ENCODE data around the gene MRPL27. TPM values are rescaled to one million over a fixed set of nuclear protein-coding genes. Genes with fewer than 3 reads are reported as not detected.

Gene MRPL27
- total RNA-seq, 1 experiment from 2014 or later, result 79.0 TPM

- CTCF ChIA-PET, result interaction anchor here (0.6 kb wide), 1 partner anchor 449 kb away, joined by 5 read pairs; no protein-coding TSS in a partner anchor
- H3K36me3 Mint-ChIP-seq (ENCODE audit: insufficient read depth, unreplicated experiment), result peaks cover 45% of the 10 kb centered on the region
- H3K27ac Mint-ChIP-seq (ENCODE audit: unreplicated experiment), result peak overlapping the region; percentile 35
- no TSS peak for BruUV-seq (replicated peaks)
- no peaks in the 10 kb centered on the region for H3K4me1 Mint-ChIP-seq (ENCODE audit: low read depth, unreplicated experiment)
- intact Hi-C loops (cut with micrococcal nuclease; ENCODE audit: unreplicated experiment), result no loop called here
- H3K27me3 Mint-ChIP-seq (ENCODE audit: unreplicated experiment), result no peaks in the 10 kb centered on the region
- no peak for DNase-seq
- no peak for TF ChIP-seq CTCF (IDR thresholded peaks at IDR 0.05; ENCODE audit: unreplicated experiment)
- H3K4me3 Mint-ChIP-seq (ENCODE audit: low read depth, unreplicated experiment), result no peak overlapping the region
- H3K9me3 Mint-ChIP-seq (ENCODE audit: low read depth, unreplicated experiment), result no peaks in the 10 kb centered on the region
Observed at GRCh38 chr17:50359005-50359699, 13.8 kb downstream of the MRPL27 start.

- DNase-seq, result no peak
- H3K36me3 Mint-ChIP-seq (ENCODE audit: insufficient read depth, unreplicated experiment), result peaks cover 50% of the 10 kb centered on the region
- H3K27ac Mint-ChIP-seq (ENCODE audit: unreplicated experiment), result no peak overlapping the region
- H3K4me3 Mint-ChIP-seq (ENCODE audit: low read depth, unreplicated experiment), result no peak overlapping the region
- no peak for TF ChIP-seq CTCF (IDR thresholded peaks at IDR 0.05; ENCODE audit: unreplicated experiment)
- intact Hi-C loops (cut with micrococcal nuclease; ENCODE audit: unreplicated experiment), result no loop called here
- BruUV-seq (replicated peaks), result no TSS peak
- H3K4me1 Mint-ChIP-seq (ENCODE audit: low read depth, unreplicated experiment), result no peaks in the 10 kb centered on the region
- H3K27me3 Mint-ChIP-seq (ENCODE audit: unreplicated experiment), result no peaks in the 10 kb centered on the region
- no peaks in the 10 kb centered on the region for H3K9me3 Mint-ChIP-seq (ENCODE audit: low read depth, unreplicated experiment)
- CTCF ChIA-PET, result interaction anchor here (0.6 kb wide), 1 partner anchor 448 kb away, joined by 5 read pairs; no protein-coding TSS in a partner anchor
Observed at GRCh38 chr17:50358177-50358576, 14.8 kb downstream of the MRPL27 start.

- CTCF ChIA-PET, result interaction anchor here (0.6 kb wide), 1 partner anchor 15 kb away, joined by 3 read pairs; no protein-coding TSS in a partner anchor
- Mint-ChIP-seq H3K36me3 (ENCODE audit: insufficient read depth, unreplicated experiment) (peaks cover 54% of the 10 kb centered on the region), H3K27ac (ENCODE audit: unreplicated experiment) (no peak overlapping the region), H3K4me1 (ENCODE audit: low read depth, unreplicated experiment) (no peaks in the 10 kb centered on the region), H3K4me3 (ENCODE audit: low read depth, unreplicated experiment) (no peak overlapping the region), H3K27me3 (ENCODE audit: unreplicated experiment) (no peaks in the 10 kb centered on the region), H3K9me3 (ENCODE audit: low read depth, unreplicated experiment) (no peaks in the 10 kb centered on the region)
- intact Hi-C loops (cut with micrococcal nuclease; ENCODE audit: unreplicated experiment), result no loop called here
- no TSS peak for BruUV-seq (replicated peaks)
- DNase-seq, result no peak
- no peak for TF ChIP-seq CTCF (IDR thresholded peaks at IDR 0.05; ENCODE audit: unreplicated experiment)
Observed at GRCh38 chr17:50356892-50357510, 16.0 kb downstream of the MRPL27 start.

GRCh38 chr17:50356418-50356817 lies 16.6 kb downstream of the MRPL27 start:
- Mint-ChIP-seq H3K9me3 (ENCODE audit: low read depth, unreplicated experiment) (no peaks in the 10 kb centered on the region), H3K36me3 (ENCODE audit: insufficient read depth, unreplicated experiment) (peaks cover 51% of the 10 kb centered on the region), H3K27me3 (ENCODE audit: unreplicated experiment) (no peaks in the 10 kb centered on the region), H3K4me3 (ENCODE audit: low read depth, unreplicated experiment) (no peak overlapping the region), H3K4me1 (ENCODE audit: low read depth, unreplicated experiment) (no peaks in the 10 kb centered on the region), H3K27ac (ENCODE audit: unreplicated experiment) (no peak overlapping the region)
- CTCF ChIA-PET, result interaction anchor here (0.6 kb wide), 1 partner anchor 16 kb away, joined by 3 read pairs; no protein-coding TSS in a partner anchor
- BruUV-seq (replicated peaks), result no TSS peak
- intact Hi-C loops (cut with micrococcal nuclease; ENCODE audit: unreplicated experiment), result no loop called here
- no peak for TF ChIP-seq CTCF (IDR thresholded peaks at IDR 0.05; ENCODE audit: unreplicated experiment)
- DNase-seq, result no peak

All from Calu3 (cell line).